BJ (cell line): ENCODE results near the gene ATRNL1. TPM values are rescaled to one million over a fixed set of nuclear protein-coding genes. Genes with fewer than 3 reads are reported as not detected.
"Not testable (repeated sequence)": the region's sequence is repeated elsewhere in the genome, so short reads cannot be mapped to it uniquely, and the experiment has no call there.

Source experiments
- CTCF ChIA-PET: fragments of 350-600 bp; formaldehyde crosslinking; extraction: SDS; loops from one replicate; lab custom pipeline; 2021; ENCODE audit warnings: antibody characterized with exemption, inconsistent platforms; lab: Yijun Ruan, JAX
- POLR2A ChIA-PET: fragments of 300-600 bp; sonication (Branson Sonifier 250); formaldehyde crosslinking; extraction: SDS; loops from one replicate; lab custom pipeline; 2021; ENCODE audit warnings: antibody characterized with exemption; lab: Charles Lee
- DNase-seq: peaks from one replicate; pipeline ENCODE4 v3.0.0-alpha.2; 2011; ENCODE audit warnings: low read depth
- H3K27me3 ChIP-seq: 2 replicates; pipeline ENCODE4 v1.6.0; 2011; ENCODE audit warnings: low read length; ENCODE audit not compliant: control insufficient read depth, insufficient read depth
- H3K36me3 ChIP-seq: 2 replicates; pipeline ENCODE4 v1.5.1; 2011; ENCODE audit warnings: low read length; ENCODE audit not compliant: control insufficient read depth, insufficient read depth
- H3K4me3 ChIP-seq: 2 replicates; pipeline ENCODE4 v1.5.1; 2011; ENCODE audit warnings: low read depth, mild to moderate bottlenecking, control low read depth, low read length
- CTCF ChIP-seq: IDR thresholded peaks from 2 replicates; pipeline ENCODE4 v1.5.1; 2011; ENCODE audit warnings: low read depth, mild to moderate bottlenecking, control low read depth, inconsistent platforms, low read length, moderate library complexity; ENCODE audit not compliant: insufficient read depth
- polyA plus RNA-seq: library from polyadenylated mRNA; depleted of rRNA; stranded (reverse); fragments of >200 nt; gene quantifications from 2 replicates; pipeline ENCODE4 v1.2.3, GENCODE V29; 2011

Gene ATRNL1
- polyA plus RNA-seq, 1 experiment, result not detected

GRCh38 chr10:115745943-115746342, 652.8 kb downstream of the ATRNL1 start:
- DNase-seq, result no peak
- H3K4me3 ChIP-seq, result no peak overlapping the region
- TF ChIP-seq CTCF, result no peak
- H3K27me3 ChIP-seq, result no peaks in the 10 kb centered on the region
- ChIA-PET CTCF (no interaction called here), POLR2A (no interaction called here)
- no peaks in the 10 kb centered on the region for H3K36me3 ChIP-seq

GRCh38 chr10:115747811-115748210, 654.6 kb downstream of the ATRNL1 start:
- no peak for DNase-seq
- CTCF ChIA-PET, result interaction anchor here (0.8 kb wide), 1 partner anchor 19 kb away, joined by 3 read pairs; no protein-coding TSS in a partner anchor
- TF ChIP-seq CTCF, result no peak
- Histone ChIP-seq H3K27me3 (no peaks in the 10 kb centered on the region), H3K4me3 (no peak overlapping the region), H3K36me3 (no peaks in the 10 kb centered on the region)
- POLR2A ChIA-PET, result no interaction called here

- CTCF ChIA-PET, result interaction anchor here (0.8 kb wide), 1 partner anchor 164 kb away, joined by 3 read pairs; no protein-coding TSS in a partner anchor
- POLR2A ChIA-PET, H3K36me3 ChIP-seq, DNase-seq, H3K27me3 ChIP-seq, H3K4me3 ChIP-seq: not testable (repeated sequence)
Observed at GRCh38 chr10:115758488-115758887, 665.3 kb downstream of the ATRNL1 start.

GRCh38 chr10:115760131-115760530, 667.0 kb downstream of the ATRNL1 start:
- Histone ChIP-seq H3K4me3 (no peak overlapping the region), H3K36me3 (no peaks in the 10 kb centered on the region), H3K27me3 (no peaks in the 10 kb centered on the region)
- TF ChIP-seq CTCF, result no peak
- CTCF ChIA-PET, result no interaction called here
- DNase-seq, result no peak
- POLR2A ChIA-PET, result no interaction called here

DNA sequence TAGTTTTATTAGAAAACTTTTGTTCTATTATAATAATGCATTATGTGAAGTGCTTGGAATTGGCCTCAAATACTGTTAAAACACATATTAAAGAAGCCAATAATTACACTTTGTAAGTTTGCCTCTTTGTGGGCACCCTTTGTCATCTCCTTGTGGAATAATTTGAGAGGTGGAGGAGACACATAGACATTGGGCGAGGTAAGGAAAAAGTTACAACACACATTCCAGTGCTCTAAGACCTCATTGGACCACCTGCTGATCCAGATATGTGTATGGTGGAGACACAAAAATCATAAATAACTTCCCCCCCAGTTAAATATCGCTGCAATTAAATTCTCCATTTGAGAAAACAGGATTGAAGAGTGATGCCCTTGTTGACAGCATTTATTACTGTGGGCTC, 668.0 kb downstream of the ATRNL1 start:
- no peaks in the 10 kb centered on the region for H3K27me3 ChIP-seq
- H3K36me3 ChIP-seq, result no peaks in the 10 kb centered on the region
- CTCF ChIA-PET, result no interaction called here
- no peak overlapping the region for H3K4me3 ChIP-seq
- no peak for DNase-seq
- POLR2A ChIA-PET, result no interaction called here
- no peak for TF ChIP-seq CTCF

DNA sequence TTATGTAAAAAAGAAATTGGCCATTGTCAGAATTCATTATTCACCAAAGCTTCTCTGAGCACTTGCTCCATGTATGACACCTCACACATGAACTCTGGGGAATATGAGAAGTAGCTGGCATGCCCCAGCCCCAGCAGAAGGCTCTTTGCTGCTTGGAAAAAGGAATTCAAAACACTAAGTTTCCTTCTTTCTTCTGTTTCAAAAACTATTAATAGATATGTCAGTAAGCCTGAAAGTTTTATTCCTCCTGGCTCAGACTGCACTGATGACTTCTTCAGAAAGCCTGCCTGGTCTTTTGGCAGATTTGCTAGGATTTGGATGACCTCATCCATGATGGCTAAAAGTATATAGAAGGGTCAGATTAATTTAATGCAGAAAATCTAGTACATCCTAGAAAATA, 668.9 kb downstream of the ATRNL1 start:
- Histone ChIP-seq H3K27me3 (no peaks in the 10 kb centered on the region), H3K36me3 (no peaks in the 10 kb centered on the region), H3K4me3 (no peak overlapping the region)
- no peak for DNase-seq
- CTCF ChIA-PET, result no interaction called here
- no peak for TF ChIP-seq CTCF
- POLR2A ChIA-PET, result no interaction called here
